Measurements from ENCODE around the gene ARHGEF28.

Gene ARHGEF28

DNA sequence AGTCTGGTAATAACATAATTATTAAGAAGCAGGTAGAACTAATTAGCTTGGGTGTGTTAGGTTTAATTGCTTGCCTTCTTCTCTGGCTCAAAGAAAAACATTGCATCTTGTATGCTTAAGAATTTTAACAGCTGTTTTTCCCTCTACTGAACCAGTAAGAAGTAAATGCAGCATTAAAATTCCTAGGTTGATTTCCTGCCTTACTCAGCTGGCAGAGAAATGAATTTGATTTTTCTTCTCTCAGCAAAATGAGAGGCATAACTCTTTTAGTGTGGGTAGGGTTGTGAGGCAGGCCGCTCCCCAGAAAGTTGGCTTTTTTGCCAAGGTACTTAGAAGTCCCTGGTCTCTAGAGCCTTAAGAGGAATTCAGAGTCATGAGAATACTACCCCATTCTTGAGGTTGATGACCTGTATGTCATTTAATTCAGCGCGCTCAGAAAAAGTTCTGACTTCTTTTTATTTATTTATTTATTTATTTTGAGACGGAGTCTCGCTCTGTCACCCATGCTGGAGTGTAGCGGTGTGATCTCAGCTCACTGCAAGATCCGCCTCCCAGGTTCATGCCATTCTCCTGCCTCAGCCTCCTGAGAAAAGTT is 302.6 kb downstream of the ARHGEF28 start:
- TF ChIP-seq, protein P1, sequence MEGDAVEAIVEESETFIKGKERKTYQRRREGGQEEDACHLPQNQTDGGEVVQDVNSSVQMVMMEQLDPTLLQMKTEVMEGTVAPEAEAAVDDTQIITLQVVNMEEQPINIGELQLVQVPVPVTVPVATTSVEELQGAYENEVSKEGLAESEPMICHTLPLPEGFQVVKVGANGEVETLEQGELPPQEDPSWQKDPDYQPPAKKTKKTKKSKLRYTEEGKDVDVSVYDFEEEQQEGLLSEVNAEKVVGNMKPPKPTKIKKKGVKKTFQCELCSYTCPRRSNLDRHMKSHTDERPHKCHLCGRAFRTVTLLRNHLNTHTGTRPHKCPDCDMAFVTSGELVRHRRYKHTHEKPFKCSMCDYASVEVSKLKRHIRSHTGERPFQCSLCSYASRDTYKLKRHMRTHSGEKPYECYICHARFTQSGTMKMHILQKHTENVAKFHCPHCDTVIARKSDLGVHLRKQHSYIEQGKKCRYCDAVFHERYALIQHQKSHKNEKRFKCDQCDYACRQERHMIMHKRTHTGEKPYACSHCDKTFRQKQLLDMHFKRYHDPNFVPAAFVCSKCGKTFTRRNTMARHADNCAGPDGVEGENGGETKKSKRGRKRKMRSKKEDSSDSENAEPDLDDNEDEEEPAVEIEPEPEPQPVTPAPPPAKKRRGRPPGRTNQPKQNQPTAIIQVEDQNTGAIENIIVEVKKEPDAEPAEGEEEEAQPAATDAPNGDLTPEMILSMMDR (IDR thresholded peaks at IDR 0.05; ENCODE audit: insufficient read depth, low read length, poor library complexity, severe bottlenecking) = no peak
- Histone ChIP-seq H3K27me3 (replicated peaks; ENCODE audit: control insufficient read depth, insufficient read depth, low read length) (no peaks in the 10 kb centered on the region), H3K36me3 (ENCODE audit: control insufficient read depth, insufficient read depth, low read length) (no peaks in the 10 kb centered on the region), H3K4me3 (replicated peaks; ENCODE audit: low read depth, low read length) (no peak overlapping the region)
- DNase-seq (ENCODE audit: extremely low read depth, insufficient read length) = no peak

DNA sequence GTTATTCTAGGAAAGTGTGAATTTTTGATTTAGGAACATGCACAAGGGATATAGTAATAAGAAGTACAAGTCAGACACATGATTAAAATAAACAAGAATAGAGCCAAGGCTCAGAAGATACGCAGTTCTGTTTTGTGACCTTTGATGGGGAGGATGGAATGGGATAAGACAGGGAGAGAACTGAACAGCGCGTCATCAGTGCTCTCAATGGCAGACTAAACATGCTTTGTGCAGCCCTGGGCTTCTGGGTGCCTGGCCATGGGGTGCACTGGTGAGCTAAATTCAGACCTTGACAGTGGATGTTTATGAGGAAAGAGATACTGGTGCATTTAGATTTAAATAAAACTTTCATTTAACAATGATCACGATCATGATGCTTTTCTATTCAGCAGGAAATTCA is 309.7 kb downstream of the ARHGEF28 start:
- Histone ChIP-seq H3K4me3 (replicated peaks; ENCODE audit: low read depth, low read length) (no peak overlapping the region), H3K36me3 (ENCODE audit: control insufficient read depth, insufficient read depth, low read length) (no peaks in the 10 kb centered on the region), H3K27me3 (replicated peaks; ENCODE audit: control insufficient read depth, insufficient read depth, low read length) (no peaks in the 10 kb centered on the region; the same call in 1 of the 2 replicates)
- TF ChIP-seq, protein P1 (IDR thresholded peaks at IDR 0.05; ENCODE audit: insufficient read depth, low read length, poor library complexity, severe bottlenecking) = no peak
- DNase-seq (ENCODE audit: extremely low read depth, insufficient read length) = no peak

DNA sequence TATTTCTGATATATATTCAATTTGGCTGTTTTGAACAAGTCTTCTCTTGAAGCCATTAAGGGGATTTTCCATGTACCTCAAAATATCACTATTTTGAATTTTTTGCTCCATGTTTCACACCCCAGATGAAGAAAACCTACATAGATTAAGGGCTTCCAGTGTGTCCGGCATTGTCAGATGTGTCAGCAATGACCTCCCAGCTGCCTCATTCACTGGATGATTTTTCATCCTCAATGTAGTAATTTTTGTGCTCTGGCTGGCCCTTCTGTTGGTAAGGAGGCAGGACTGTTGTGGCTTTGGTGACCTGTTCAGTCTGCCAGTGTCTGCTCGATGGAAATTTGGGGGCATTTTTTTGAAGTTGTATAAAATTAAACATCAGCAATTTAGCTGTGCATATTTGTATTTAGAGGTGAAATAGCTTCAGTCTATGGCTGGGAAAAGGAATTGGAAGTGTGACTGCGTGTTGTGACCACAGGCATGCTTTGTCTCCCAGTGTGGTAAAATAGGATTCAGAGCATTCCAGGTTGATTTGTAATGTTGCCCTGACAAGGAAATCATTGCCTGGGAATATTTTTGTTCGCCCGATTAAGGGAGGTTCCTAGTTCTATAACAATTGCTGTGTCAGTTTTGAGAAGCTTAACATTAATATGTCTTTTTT is 312.4 kb downstream of the ARHGEF28 start:
- Histone ChIP-seq H3K36me3 (ENCODE audit: control insufficient read depth, insufficient read depth, low read length) (no peaks in the 10 kb centered on the region), H3K4me3 (replicated peaks; ENCODE audit: low read depth, low read length) (no peak overlapping the region), H3K27me3 (replicated peaks; ENCODE audit: control insufficient read depth, insufficient read depth, low read length) (no peaks in the 10 kb centered on the region; the same call in 1 of the 2 replicates)
- TF ChIP-seq, protein P1 (IDR thresholded peaks at IDR 0.05; ENCODE audit: insufficient read depth, low read length, poor library complexity, severe bottlenecking) = no peak
- DNase-seq (ENCODE audit: extremely low read depth, insufficient read length) = no peak

DNA sequence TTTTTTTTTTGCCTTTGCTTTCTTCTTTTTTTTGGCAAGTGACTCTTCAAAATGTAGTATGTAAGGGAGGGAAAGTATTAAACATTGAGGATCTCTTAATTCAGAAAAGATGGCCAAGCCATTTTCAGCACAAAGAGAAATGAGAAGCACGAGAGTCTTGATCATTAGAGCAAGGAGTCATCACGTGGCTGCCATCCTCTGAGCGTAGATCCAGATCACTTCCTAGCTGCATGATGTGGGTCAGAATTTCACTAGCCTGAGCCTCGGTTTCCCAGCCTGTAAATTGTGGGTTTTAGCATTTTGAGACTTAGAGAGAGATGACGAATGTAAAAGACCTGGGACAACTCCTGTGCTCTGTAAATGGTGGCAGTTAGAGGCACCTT is 312.9 kb downstream of the ARHGEF28 start:
- H3K27me3 ChIP-seq (replicated peaks; ENCODE audit: control insufficient read depth, insufficient read depth, low read length) = no peaks in the 10 kb centered on the region; the same call in 1 of the 2 replicates
- TF ChIP-seq, protein P1 (IDR thresholded peaks at IDR 0.05; ENCODE audit: insufficient read depth, low read length, poor library complexity, severe bottlenecking) = no peak
- no peak for DNase-seq (ENCODE audit: extremely low read depth, insufficient read length)

DNA sequence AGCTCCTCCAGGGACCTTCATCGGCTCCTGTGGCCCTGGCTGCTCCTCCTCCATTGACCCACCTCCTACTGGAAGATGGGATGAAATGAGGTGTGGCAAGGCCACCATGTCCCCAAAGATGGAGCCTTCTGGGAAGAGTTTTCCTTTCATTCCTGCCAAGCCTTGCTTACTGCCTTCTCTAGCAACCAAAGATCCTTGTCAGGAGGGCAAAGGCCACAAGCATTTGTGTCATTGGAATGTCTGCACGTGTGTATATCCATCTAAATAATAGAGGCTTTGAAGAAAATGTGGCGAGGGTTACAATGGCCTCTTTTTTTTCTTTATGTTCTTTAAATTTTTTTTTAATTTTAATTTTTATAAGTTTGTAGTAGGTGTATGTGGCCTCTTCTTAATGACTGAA is 313.6 kb downstream of the ARHGEF28 start:
- no peaks in the 10 kb centered on the region for H3K36me3 ChIP-seq (ENCODE audit: control insufficient read depth, insufficient read depth, low read length)
- no peak overlapping the region for H3K4me3 ChIP-seq (replicated peaks; ENCODE audit: low read depth, low read length)
- H3K27me3 ChIP-seq (replicated peaks; ENCODE audit: control insufficient read depth, insufficient read depth, low read length) = no peaks in the 10 kb centered on the region; the same call in 1 of the 2 replicates
- no peak for DNase-seq (ENCODE audit: extremely low read depth, insufficient read length)
- TF ChIP-seq, protein P1 (IDR thresholded peaks at IDR 0.05; ENCODE audit: insufficient read depth, low read length, poor library complexity, severe bottlenecking) = no peak

More for the DNA sequence above, 312.9 kb downstream of the ARHGEF28 start:
- H3K36me3 ChIP-seq (ENCODE audit: control insufficient read depth, insufficient read depth, low read length) = no peaks in the 10 kb centered on the region
- H3K4me3 ChIP-seq (replicated peaks; ENCODE audit: low read depth, low read length) = no peak overlapping the region

Measured in GM06990 (cell line).